ENCODE data around the gene TRAF1. TPM values are rescaled to one million over a fixed set of nuclear protein-coding genes. Genes with fewer than 3 reads are reported as not detected.

Gene TRAF1
- total RNA-seq, 1 experiment from 2014 or later: 1.7 TPM

DNA sequence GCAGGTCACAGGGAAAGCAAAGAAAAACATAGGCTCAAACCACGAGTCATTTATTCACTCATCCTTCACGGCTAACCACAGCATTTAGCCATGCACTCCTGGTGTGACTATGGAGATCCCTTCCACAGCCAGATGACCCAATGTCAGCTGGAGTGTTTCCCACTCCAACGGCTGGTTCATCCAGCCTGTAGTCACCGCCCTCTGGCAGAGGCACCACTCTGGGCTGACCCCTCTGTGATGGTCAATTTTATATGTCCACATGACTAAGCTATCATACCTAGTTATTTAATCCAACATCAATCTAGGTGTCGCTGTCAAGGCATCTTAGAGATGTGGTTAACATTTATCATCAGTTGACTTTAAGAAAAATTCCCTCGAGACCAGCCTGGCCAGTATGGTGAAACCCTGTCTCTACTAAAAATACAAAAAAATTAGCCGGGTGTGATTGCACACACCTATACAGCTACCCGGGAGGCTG lies 40.1 kb downstream of the TRAF1 start (continued):
- no peak for TF ChIP-seq ZBTB33 (IDR thresholded peaks at IDR 0.05; ENCODE audit: extremely low read depth, insufficient replicate concordance, low read length)
- TF ChIP-seq POLR2A (IDR thresholded peaks at IDR 0.05; ENCODE audit: borderline replicate concordance, extremely low read depth, insufficient read depth, insufficient read length): no peak
- no peak for TF ChIP-seq EZH2phosphoT487 (IDR thresholded peaks at IDR 0.05; ENCODE audit: borderline replicate concordance)

DNA sequence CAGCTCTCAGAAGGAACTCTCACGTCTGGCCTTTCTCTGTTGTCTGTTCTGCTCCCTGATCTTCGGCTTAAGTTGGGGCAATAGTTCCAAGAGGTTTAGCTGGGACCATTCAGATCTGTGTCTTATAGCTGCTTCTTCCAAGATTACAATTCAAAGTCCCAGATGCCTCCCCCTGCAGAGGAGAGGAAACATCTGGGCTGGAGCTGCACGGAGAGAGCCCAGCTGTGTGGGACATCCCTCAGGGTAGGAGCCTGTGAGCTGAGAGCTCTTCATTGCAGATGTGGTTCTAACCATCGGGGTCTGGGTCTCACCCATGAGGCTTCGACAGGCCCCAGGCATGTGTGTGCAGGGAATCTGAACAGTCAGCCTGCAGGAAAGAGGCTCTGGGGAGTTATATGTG lies 40.6 kb downstream of the TRAF1 start:
- Histone ChIP-seq H3K4me1 (ENCODE audit: control insufficient read depth in 1 of 2, insufficient read depth in 2 of 2, low read length in 2 of 2) (peaks cover 11 to 27% of the 10 kb centered on the region in 2 experiments; a peak in 3 of 4 replicates), H3K9ac (ENCODE audit: low read length) (no peak overlapping the region), H2AFZ (ENCODE audit: low read depth, low read length, poor library complexity, severe bottlenecking) (no peak overlapping the region), H3K4me2 (ENCODE audit: low read length) (no peak overlapping the region), H4K20me1 (ENCODE audit: insufficient read depth) (no peaks in the 10 kb centered on the region), H3K79me2 (ENCODE audit: insufficient read depth, low read length) (no peaks in the 10 kb centered on the region), H3K27me3 (ENCODE audit: insufficient read depth, low read length) (no peaks in the 10 kb centered on the region), H3K27ac (ENCODE audit: low read depth, low read length) (no peak overlapping the region), H3K9me3 (ENCODE audit: control insufficient read depth in 1 of 2, insufficient read depth in 1 of 2, low read depth in 1 of 2, low read length in 2 of 2) (no peaks in the 10 kb centered on the region), H3K9me2 (ENCODE audit: insufficient read depth) (no peaks in the 10 kb centered on the region), H3K36me3 (ENCODE audit: control insufficient read depth in 1 of 2, insufficient read depth in 2 of 2, low read length in 2 of 2) (no peaks in the 10 kb centered on the region), H3K4me3 (replicated peaks in 1 of 2; ENCODE audit: low read depth in 1 of 2, low read length in 2 of 2) (no peak overlapping the region)
- TF ChIP-seq CTCF (IDR thresholded peaks at IDR 0.05 in 2 of 3, conservative IDR thresholded peaks at IDR 0.05 in 1 of 3; ENCODE audit: borderline replicate concordance in 1 of 3, insufficient read depth in 1 of 3, low read depth in 2 of 3, low read length in 2 of 3) (no peak), SRF (IDR thresholded peaks at IDR 0.05; ENCODE audit: low read depth) (no peak), ELF1 (IDR thresholded peaks at IDR 0.05; ENCODE audit: borderline replicate concordance, low read depth) (no peak), ZFX (IDR thresholded peaks at IDR 0.05) (no peak), CBX3 (IDR thresholded peaks at IDR 0.05; ENCODE audit: low read depth) (no peak), SP1 (IDR thresholded peaks at IDR 0.05; ENCODE audit: low read depth) (no peak), ZNF274 (IDR thresholded peaks at IDR 0.05; ENCODE audit: low read depth, low read length) (no peak), JUND (IDR thresholded peaks at IDR 0.05) (no peak), POLR2AphosphoS5 (IDR thresholded peaks at IDR 0.05; ENCODE audit: low read depth, low read length) (no peak), EZH2phosphoT487 (IDR thresholded peaks at IDR 0.05; ENCODE audit: borderline replicate concordance) (no peak)
- ChIA-PET POLR2A (no interaction called here), CTCF (no interaction called here), RAD21 (ENCODE audit: low non-redundant PET in 1 of 2, low total read pairs in 2 of 2, uncharacterized antibody in 2 of 2, unreplicated experiment in 2 of 2) (no interaction called here)
- no TSS peak for BruUV-seq (replicated peaks)
- DNase-seq (ENCODE audit: low read depth, low spot score) (no peak), ATAC-seq (no peak)
- intact Hi-C loops (cut with micrococcal nuclease): no loop called here
